Skeletal muscle tissue (tissue), 4 donors: ENCODE results near the gene GTPBP3. TPM values are rescaled to one million over a fixed set of nuclear protein-coding genes. Genes with fewer than 3 reads are reported as not detected.

Source experiments
- H3K27ac ChIP-seq: one replicate; pipeline ENCODE4 v1.7.0; 2013; ENCODE audit warnings: mild to moderate bottlenecking, low read depth, low read length, inconsistent platforms
- H3K27me3 ChIP-seq, 3 donors: one replicate each; pipeline ENCODE4 v1.7.0; 2013; ENCODE audit warnings: low read length in 3 of 3; ENCODE audit not compliant: control insufficient read depth in 3 of 3, insufficient read depth in 3 of 3
- H3K36me3 ChIP-seq, 3 donors: one replicate each; pipeline ENCODE4 v1.7.0; 2013; ENCODE audit warnings: low read length in 3 of 3; ENCODE audit not compliant: control insufficient read depth in 3 of 3, insufficient read depth in 3 of 3
- H3K4me1 ChIP-seq, 3 donors: one replicate each; pipeline ENCODE4 v1.7.0; 2013; ENCODE audit warnings: low read length in 3 of 3, mild to moderate bottlenecking in 3 of 3; ENCODE audit not compliant: control insufficient read depth in 3 of 3, insufficient read depth in 3 of 3
- H3K4me3 ChIP-seq, 3 donors: one replicate each; pipeline ENCODE4 v1.7.0; 2013; ENCODE audit warnings: low read length in 3 of 3
- H3K9ac ChIP-seq, 3 donors: one replicate each; pipeline ENCODE4 v1.7.0; 2013; ENCODE audit warnings: low read length in 3 of 3, mild to moderate bottlenecking in 3 of 3, moderate library complexity in 2 of 3, low read depth in 1 of 3
- H3K9me3 ChIP-seq, 3 donors: one replicate each; pipeline ENCODE4 v1.7.0; 2013; ENCODE audit warnings: low read length in 3 of 3; ENCODE audit not compliant: control insufficient read depth in 3 of 3
- total RNA-seq: library from RNA; depleted of rRNA; stranded (reverse); fragments of >200 nt; gene quantifications from one replicate; pipeline ENCODE4 v1.2.3, GENCODE V29; 2014
- donor health status: Osteomylitis.

GTPBP3 gene
- total RNA-seq, 1 donor from 2014 or later: 4.7 TPM

DNA sequence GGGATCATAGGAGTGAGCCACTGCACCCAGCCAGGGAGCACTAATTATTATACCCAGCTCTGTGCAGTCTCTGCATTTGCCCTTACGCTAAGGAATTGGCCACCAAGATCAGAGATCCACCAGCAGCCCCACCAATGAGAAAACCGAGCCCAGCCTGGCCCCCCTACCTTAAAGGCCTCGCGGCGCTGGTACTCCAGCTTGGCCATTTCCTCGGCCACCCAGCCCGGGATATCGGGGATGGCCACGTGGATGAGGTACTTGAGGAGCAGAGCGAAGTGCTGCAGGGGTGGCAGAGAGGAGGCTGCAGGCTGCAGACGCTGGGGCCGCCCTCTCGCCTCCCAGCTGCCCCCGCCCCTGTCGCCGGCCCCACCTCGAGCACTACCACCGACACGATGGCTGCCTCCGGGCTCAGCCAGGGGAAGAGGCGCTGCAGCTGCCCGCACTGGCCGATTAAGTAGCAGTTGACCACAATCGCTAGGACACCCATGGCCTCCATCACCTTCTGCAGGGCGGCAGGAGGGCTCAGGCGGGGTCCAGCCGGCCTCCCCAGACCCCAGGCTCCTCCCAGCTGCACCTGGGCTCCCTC is 10.2 kb upstream of the GTPBP3 start:
- Histone ChIP-seq H3K27ac (no peak overlapping the region), H3K36me3 (peaks cover 20 to 23% (median 21%) of the 10 kb centered on the region in 3 donors), H3K4me3 (no peak overlapping the region), H3K27me3 (no peaks in the 10 kb centered on the region), H3K9me3 (no peaks in the 10 kb centered on the region), H3K9ac (no peak overlapping the region), H3K4me1 (peaks cover 0 to 4% (median 3%) of the 10 kb centered on the region in 3 donors)

DNA sequence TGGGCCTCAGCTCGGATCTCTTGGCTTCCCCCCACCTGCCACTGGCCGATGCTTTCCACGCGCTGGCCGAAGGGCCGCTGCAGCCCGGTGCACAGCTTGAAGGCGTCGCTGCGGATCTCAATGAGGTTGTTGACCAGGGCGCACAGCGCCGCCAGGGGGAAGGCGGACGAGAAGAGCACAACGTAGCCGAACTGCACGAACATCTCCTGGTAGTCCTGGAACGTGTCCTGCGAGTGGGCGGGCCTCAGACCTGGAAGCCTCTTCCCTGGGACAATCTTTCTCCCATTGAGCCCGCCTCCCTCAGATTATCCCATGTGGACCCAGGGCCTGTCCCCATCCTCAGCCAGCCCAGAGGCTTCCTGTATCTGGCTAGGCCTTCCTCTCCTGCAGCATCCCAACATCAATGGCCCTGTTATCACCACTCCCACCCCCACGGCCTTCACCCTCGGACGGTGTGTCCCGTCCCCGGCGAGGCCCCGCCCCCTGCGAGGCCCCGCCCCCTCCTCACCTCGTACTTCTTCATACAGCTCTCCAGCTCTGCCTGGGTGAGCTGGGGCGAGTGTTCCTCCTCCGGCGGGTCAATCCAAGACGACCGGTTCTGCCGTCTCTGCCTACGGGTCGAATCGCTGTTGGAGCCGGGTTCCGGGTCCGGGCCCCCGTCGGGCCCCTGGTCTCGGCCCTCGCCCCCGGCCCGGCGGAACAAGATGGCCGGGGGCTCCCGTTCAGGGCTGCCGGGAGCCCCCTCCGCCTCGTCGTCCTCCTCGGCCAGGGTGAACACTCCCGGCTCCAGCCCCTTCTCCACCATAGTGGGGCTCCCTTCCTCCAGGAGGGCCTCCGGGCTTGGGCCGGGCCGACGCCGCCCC is 9.5 kb upstream of the GTPBP3 start:
- no peak overlapping the region for H3K9ac ChIP-seq
- H3K4me3 ChIP-seq: no peak overlapping the region
- H3K4me1 ChIP-seq: no peaks in the 10 kb centered on the region

GRCh38 chr19:17328517-17329365 is 8.6 kb upstream of the GTPBP3 start:
- no peak overlapping the region for H3K27ac ChIP-seq
- H3K36me3 ChIP-seq: peaks cover 19 to 33% (median 23%) of the 10 kb centered on the region in 3 donors
- no peak overlapping the region for H3K4me3 ChIP-seq
- no peak overlapping the region for H3K9ac ChIP-seq
- no peaks in the 10 kb centered on the region for H3K27me3 ChIP-seq
- no peaks in the 10 kb centered on the region for H3K9me3 ChIP-seq
- H3K4me1 ChIP-seq: peaks cover 1 to 2% (median 2%) of the 10 kb centered on the region in 3 donors

More for the DNA sequence above, 9.5 kb upstream of the GTPBP3 start:
- Histone ChIP-seq H3K27ac (no peak overlapping the region), H3K9me3 (no peaks in the 10 kb centered on the region), H3K27me3 (no peaks in the 10 kb centered on the region), H3K36me3 (peaks cover 19 to 28% (median 23%) of the 10 kb centered on the region in 3 donors)

GRCh38 chr19:17329366-17330261 is 7.7 kb upstream of the GTPBP3 start:
- Histone ChIP-seq H3K36me3 (peaks cover 19 to 33% (median 23%) of the 10 kb centered on the region in 3 donors), H3K4me3 (no peak overlapping the region), H3K4me1 (peaks cover 5 to 7% (median 7%) of the 10 kb centered on the region in 3 donors), H3K9me3 (no peaks in the 10 kb centered on the region), H3K9ac (no peak overlapping the region), H3K27ac (no peak overlapping the region), H3K27me3 (no peaks in the 10 kb centered on the region)

DNA sequence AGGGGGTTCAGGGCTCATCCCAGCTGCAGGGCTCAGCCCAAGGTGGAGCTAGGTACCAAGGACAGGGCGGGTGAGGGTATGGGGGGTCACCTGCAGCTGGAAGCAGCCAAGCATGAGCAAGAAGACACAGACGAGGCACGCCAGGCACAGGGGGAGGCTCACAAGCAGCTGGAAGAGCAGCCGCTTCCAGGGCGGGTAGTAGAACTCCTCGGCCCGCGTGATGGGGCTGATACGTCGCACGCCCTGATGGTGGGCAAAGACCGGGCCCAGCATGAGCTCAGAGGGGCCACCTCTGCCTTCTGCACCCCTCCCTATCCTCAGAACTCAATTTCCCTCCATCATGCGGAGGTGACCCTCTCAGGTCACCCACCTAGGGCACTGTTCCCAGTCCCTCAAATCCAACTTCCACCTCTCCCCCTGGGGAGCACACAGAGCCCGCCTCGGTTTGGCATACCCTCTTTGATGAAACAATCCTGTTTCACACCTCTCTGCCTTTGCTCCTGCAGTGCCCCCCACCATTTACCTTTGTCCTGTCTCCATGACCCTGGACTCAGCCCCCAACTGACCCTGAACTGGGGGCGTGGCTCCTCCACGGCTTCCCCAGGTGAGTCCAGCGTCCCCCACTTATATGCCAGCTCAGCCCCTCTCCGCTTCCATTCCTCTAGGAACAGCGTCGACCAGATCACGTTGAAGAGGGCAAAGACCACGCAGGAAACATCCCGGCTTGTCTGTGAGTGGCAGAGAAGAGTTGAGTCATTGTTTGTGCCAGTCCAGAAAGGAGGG is 6.9 kb upstream of the GTPBP3 start:
- peaks cover 19 to 33% (median 20%) of the 10 kb centered on the region in 3 donors for H3K36me3 ChIP-seq
- H3K9me3 ChIP-seq: no peaks in the 10 kb centered on the region
- no peak overlapping the region for H3K4me3 ChIP-seq
- H3K9ac ChIP-seq: no peak overlapping the region
- H3K27ac ChIP-seq: no peak overlapping the region
- peaks cover 12 to 14% (median 13%) of the 10 kb centered on the region in 3 donors for H3K4me1 ChIP-seq
- H3K27me3 ChIP-seq: no peaks in the 10 kb centered on the region

DNA sequence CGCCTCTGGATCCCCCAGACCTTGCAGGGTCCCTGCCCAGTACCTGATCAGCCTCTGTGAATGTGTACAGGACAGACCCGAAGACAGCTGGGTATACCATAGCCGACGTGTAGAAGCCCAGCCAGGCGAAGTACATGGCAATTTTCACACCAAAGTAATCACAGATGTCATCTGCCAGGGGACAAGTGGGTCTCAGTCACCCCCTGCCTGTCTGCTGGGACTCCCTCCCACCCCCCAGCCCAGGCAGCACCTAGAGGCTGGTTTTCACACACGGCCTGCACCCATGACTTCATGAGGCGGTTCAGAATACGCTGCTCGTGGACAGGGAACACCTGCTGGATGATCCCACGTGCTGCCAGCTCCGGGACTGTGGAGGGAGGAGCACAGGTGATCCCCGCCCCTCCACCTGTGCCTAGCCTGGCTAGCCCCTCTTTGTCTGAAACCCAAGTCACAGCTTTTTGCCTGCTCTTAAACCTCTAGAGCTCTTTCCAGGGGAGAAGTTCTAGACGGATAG is 6.3 kb upstream of the GTPBP3 start:
- peaks cover 19 to 33% (median 20%) of the 10 kb centered on the region in 3 donors for H3K36me3 ChIP-seq
- H3K9ac ChIP-seq: no peak overlapping the region
- H3K4me1 ChIP-seq: peaks cover 13 to 16% (median 14%) of the 10 kb centered on the region in 3 donors
- H3K27ac ChIP-seq: no peak overlapping the region
- no peaks in the 10 kb centered on the region for H3K9me3 ChIP-seq
- H3K27me3 ChIP-seq: no peaks in the 10 kb centered on the region
- no peak overlapping the region for H3K4me3 ChIP-seq

DNA sequence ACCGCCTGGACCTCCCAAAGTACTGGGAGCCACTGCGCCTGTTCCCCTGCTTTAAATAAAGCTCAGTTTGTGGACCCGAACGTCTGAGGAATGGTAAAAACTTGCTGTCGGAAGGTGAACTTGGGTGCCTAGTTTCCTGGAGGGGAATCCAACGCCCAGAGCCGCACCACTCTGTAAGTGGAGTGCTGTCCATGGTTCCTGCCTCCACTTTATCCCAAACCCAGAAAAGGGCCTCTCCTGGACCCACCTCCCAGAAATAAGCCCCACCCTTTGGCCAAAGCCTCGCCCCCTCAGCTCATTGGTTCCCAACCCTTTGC is 5.0 kb upstream of the GTPBP3 start:
- Histone ChIP-seq H3K27me3 (no peaks in the 10 kb centered on the region), H3K4me3 (no peak overlapping the region), H3K36me3 (peaks cover 16 to 25% (median 19%) of the 10 kb centered on the region in 3 donors), H3K9me3 (no peaks in the 10 kb centered on the region), H3K4me1 (peaks cover 15 to 23% (median 17%) of the 10 kb centered on the region in 3 donors), H3K27ac (no peak overlapping the region), H3K9ac (no peak overlapping the region)

GRCh38 chr19:17332677-17333581 is 4.4 kb upstream of the GTPBP3 start:
- H3K36me3 ChIP-seq: peaks cover 11 to 25% (median 14%) of the 10 kb centered on the region in 3 donors
- peaks cover 19 to 29% (median 22%) of the 10 kb centered on the region in 3 donors for H3K4me1 ChIP-seq
- H3K4me3 ChIP-seq: no peak overlapping the region
- no peak overlapping the region for H3K9ac ChIP-seq
- no peaks in the 10 kb centered on the region for H3K27me3 ChIP-seq
- H3K27ac ChIP-seq: no peak overlapping the region
- no peaks in the 10 kb centered on the region for H3K9me3 ChIP-seq
